CD4-positive, alpha-beta T cell treated with Interleukin-10 for 1 hour (primary cell): ENCODE data around the gene KMT2C.
"Not testable (repeated sequence)": the region's sequence is repeated elsewhere in the genome, so short reads cannot be mapped to it uniquely, and the experiment has no call there.

ENCODE experiments used
- DNase-seq: peaks from one replicate; pipeline ENCODE4 v3.0.0-alpha.2; 2020

The KMT2C gene

DNA sequence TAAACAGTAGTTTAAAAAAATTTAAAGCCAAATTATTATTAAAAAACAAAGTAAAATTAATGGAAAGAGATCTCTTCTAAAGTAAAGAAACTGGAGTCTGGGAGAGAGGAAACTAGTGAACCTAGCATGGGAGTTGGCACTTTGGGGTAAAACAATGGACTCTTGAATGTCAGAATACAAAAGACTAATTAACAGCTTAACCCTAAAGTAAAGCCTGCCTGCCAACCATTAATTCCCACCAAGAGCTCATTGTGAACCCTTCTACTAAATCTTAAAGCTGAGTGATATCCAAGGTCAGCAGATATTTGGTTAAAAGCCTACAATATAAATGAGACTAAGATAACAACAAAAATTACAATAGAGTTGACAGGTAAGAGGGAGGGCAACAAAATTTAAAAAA is 36.5 kb downstream of the KMT2C start:
- DNase-seq: no peak

DNA sequence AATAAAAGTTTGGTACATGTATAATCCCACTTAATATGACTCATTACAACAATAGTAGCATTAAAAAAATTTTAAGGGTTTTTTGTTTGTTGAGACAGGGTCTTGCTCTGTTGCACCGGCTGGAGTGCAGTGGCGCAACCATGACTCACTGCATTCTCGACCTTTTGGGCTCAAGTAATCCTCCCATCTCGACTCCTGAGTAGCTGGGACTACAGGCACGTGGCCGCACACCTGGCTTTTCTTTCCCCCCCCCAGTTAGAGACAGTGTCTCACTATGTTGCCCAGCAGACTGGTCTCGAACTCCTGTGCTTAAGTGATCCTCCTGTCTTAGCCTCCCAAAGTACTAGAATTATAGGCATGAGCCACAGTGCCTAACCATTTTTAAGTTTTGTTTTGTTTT is 40.7 kb downstream of the KMT2C start:
- DNase-seq: no peak

DNA sequence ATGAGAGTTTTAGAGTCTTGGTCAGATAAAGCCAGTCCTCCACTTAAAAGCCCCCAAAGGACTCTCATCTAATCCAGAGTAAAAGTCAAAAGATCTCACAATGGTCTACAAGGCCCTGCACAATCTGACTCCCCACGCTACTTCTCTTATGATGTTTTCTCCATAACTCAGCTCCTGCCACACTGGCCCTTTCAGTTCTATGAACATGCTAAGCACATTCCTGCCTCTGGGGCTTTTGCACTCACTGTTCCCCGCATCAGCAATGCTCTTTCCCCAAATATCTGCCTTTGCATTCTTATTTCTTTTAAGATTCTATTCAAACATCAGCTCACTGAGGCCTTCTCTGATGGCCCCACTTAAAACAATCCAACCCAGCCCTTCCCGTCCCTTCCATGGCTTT is 41.6 kb downstream of the KMT2C start:
- DNase-seq: not testable (repeated sequence)

DNA sequence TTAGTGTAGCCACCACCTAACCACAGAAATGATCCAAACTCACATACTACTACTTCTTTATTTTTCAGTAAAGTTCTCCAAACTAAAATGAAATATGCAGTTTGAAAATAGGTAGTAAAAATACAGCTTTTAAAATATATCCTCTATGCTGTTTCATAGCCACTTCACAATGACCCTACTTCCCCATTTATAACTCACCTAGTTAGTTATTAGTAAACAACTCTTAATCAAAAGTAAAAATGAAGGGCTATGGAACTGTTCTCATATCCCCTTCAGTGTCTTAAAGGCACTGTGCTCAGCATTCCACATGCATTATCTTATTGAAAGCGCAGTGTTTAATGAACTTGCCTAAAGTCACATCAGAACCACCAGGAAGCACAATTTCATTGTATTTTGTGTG is 43.5 kb downstream of the KMT2C start:
- DNase-seq: no peak

DNA sequence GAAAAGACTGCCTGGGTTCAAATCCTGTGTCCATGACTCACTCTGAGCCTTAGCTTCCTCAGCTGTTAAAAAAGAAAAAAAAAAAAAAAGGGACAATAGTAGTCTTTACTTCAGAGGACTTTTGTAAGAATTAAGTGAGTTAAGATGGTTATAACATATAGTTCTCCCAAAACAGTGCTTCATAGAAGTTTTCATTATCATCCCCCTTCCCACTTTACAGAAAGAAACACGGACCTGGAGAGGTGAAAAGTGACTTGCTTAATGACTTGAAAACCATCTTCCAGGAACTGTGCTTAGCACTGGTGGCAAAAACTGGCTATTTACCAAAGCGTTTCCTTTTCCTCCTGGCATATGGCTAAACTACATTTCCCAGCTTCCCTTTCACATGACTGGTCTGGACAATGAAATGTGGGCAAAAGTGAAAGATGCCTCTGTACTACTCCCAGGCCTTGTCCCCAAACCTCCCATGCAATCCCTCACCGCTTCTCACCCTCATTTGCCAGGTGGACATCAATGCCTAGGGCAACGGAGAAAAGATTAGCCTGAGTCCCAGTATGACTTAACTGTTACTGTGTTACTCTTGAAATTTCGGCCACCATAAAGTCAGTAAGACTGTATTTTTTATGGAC is 49.6 kb downstream of the KMT2C start:
- not testable (repeated sequence) for DNase-seq

DNA sequence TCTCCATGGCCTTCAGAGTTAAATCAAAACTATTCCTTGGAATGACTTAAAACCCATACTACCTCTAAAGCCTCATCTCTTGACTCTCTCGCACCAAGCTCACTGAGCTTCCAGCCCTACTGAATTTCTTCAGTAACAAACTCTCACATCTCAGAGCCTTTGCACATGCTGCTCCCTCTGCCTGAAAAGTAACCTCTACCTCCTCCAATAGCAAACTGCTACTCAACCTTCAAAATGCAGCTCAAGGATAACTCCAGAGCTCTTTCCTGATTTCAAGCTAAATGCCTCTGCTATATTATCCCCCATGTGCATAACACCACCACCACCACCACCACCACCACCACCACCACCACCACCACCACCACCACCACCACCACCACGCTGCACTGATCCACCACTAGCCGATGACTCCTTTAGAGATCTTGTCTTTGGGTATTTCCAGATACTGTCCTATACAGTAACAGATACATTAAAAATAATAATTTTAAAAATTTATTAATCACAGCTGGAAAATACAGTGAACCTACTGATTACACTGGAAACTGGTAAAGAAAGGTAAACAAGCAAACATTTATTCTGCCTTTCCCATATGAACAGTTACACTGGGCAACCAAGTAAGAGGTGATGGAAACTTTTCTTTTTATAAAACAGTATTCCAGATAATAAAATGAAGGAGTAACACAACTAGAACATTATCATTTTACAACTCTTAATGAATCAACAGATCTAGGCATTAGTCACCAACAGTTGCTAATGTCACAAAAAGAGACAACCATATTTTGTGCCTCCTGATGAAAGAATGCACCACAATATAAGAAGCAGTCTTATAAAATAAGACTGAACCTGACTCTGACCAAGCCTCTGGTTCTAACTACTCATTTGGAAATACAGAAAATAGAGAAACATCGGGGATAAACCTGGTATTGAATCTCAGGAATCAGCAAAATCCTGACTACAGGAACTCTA is 51.3 kb downstream of the KMT2C start:
- DNase-seq: peak; percentile 27

DNA sequence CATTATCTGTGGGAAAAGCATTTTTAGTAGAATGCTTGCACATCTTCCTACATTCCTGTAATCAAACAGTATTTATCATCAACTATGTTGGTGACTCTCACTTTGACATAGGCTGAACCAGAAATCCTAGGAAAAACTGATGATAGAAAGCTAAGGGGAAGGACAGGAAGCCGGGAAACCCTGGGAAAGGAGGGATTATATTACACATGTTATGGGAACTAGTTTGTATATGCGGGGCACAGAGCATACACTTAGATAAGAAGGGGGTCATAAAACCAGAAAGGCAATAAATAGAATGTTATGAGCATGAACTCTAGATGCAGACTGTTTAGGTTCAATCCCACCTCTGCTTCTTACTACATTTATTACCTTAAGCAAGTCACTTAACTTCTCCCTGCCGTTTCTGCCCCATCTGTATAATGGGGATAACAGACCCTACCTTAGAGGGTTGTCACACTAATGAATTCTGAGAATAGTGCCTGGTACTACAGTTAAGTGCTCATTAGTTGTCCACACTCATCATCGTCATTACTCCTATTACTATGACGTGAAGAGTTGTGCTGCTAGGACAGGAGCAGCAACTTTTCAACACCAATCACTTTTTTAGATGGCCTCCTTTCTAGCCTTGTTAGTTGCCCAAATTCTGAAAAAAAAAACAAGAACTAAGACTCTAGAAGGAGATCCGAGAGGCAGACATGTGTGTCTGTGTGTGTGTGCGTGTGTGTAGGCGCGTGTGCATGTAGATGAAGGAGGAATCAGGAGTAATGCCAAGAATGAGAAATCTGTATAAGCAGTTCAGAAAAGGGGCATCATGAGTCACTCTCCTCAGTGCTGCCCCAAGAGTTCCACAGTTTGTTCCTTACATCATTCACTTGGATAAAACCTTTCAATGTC is 52.2 kb downstream of the KMT2C start:
- no peak for DNase-seq

DNA sequence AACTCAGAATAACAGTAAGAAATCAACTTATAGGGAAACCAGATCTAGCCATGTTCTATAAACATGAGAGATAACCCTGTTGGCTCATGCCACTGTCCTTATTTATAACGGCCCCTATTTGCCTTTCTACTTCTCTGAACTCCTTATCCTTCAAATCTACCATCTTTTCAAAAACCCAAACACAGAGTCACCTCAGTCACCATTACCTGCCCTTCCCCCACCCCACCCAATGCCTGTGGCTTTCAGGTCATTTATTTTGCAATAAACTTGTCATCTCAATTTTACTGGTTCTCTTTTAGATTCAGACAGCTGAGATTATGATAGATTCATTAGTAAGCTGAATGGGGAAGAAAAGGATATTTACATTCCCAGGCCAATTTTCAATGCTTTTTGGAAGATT is 53.6 kb downstream of the KMT2C start:
- DNase-seq: no peak

DNA sequence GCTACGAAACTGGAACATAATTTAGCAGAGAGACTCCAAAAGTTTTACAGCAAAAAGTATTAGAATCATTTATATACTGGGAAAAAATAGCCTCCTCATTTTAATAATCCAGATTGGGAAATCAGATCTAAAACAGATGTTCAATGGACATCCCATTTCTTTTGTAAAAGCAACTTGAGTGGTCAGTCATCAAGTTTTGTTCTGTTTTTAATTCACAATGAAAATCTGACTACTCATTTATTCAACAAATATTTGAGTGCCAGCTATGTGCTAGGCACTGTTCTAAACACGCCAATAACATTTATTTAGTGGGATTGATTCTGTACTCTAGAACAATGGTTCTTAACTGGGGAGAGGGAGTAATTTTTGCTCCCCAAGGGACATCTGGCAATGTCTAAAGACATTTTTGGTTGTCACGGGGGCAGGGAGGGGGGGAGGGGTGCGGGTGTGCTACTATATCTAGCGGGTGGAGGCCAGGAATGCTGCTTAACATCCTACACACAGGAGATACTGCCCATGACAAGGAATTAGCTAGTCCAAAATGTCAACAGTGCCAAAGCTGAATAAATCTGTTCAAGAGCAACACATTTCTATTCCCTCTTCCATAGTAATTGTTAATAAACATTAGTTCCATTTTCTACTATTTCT is 54.7 kb downstream of the KMT2C start:
- not testable (repeated sequence) for DNase-seq

DNA sequence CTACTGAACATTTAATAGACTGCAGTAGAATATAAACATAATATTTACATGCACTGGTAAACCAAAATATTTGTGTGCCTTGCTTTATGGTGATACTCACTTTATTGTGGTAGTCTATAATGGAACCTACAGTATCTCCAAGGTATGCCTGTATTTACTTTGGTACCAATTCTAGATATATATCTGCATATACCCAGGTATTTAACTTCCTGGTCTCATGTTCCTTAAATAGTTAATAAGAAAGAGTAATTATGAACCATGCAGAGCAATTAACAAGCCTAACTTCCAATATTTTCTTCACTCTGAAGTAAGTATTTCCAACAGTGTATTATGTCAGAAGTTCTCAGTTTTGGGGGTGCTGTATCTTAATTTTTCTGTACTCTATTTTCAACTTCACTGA is 57.3 kb downstream of the KMT2C start:
- not testable (repeated sequence) for DNase-seq

DNA sequence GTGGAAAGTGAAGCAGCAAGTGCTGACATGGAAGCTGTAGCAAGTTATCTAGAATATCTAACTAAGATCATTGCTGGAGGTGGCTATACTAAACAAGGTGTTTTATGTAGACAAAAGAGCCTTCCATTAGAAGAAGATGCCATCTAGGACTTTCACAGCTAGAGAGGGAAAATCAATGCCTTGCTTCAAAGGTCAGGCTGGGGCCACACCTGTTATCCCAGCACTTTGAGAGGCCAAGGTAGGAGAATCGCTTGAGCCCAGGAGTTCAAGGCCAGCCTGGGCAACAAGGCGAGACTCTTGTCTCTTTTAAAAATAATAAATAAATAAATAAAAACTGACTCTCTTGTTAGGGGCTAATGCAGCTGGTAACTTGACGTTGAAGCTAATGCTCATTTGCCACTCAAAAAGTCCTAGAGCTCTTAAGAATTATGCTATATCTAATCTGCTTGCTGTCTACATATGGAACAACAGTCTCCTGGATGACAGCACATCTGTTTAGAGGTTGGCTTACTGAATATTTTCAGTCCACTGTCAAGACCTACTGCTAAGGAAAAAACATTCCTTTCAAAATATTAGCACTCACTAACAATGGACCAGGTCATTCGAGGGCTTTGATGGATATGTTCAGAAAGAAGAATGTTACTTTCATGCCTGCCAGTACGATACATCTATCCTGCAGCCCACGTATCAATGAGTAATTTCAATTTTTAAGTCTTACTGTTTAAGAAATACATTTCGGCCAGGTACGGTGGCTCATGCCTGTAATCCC is 58.9 kb downstream of the KMT2C start:
- not testable (repeated sequence) for DNase-seq

DNA sequence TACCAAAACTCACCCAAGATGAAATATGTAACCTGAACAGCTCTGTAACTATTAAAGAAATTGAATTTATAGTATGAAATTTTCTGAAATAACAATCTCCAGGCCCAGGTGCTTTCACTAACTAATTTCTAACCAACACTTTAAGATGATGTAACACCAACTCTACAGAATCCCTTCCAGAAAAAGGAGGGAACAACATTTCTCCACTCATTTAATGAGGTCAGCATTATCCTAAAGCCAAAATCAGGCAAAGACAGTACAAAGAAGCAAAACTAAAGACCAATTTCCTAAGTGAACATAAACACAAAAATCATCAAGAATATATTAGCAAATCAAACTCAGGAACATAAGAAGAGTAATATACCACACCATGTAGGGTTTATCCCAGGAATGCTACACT is 65.5 kb downstream of the KMT2C start:
- no peak for DNase-seq

DNA sequence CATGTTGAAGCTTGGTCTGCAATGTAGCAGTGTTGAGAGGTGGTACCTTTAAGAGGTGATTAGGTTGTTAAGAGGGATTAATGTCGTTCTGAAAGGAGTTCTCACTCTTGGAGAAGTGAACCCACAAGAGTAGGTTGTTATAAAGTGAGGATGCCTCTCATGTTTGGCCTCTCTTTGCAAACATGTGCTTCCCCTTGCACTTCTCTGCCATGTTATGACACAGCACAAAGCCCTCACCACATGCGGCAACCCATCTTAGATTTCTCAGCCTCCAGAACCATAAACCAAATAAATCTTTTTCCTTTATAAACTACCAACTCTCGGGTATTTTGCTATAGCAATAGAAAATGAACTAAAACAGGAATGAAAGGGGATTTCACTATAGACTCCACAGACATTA is 66.3 kb downstream of the KMT2C start:
- DNase-seq: no peak

DNA sequence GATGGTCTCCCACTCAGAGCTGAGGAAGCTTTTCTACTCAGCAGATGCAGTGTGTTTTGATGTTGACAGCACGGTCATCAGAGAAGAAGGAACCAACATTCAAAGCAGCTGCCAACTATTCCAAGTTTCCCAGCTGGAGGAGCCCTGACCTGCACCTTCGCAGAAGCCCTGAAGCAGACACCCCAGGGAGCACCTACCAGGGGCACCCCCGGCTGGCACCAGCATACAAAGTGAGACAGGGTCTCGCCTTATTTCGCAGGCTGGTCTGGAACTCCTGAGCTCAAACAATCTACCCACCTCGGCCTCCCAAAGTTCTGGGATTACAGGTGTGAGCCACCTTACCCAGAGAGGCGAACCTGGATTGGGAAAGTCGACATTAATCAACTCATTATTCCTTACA is 68.6 kb downstream of the KMT2C start:
- no peak for DNase-seq

DNA sequence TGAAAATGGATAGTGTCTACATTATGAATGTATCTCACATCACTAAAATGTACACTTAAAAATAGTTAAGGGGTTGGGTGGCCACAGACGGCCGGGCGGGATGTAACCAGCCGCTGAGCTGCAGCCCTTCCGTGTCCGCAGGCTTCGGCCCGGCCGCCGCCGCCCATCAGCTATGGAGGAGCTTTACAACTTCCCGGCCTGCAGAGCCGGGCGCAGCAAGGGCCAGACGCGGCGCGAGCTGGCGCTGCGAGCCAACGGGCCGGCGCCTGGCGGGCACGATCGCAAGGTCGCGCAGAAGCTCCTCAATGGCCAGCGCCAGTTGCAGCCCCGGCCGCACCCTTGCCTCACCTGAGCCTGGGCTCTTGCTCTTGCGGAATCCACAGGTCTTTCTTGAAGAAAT is 69.1 kb downstream of the KMT2C start:
- no peak for DNase-seq

DNA sequence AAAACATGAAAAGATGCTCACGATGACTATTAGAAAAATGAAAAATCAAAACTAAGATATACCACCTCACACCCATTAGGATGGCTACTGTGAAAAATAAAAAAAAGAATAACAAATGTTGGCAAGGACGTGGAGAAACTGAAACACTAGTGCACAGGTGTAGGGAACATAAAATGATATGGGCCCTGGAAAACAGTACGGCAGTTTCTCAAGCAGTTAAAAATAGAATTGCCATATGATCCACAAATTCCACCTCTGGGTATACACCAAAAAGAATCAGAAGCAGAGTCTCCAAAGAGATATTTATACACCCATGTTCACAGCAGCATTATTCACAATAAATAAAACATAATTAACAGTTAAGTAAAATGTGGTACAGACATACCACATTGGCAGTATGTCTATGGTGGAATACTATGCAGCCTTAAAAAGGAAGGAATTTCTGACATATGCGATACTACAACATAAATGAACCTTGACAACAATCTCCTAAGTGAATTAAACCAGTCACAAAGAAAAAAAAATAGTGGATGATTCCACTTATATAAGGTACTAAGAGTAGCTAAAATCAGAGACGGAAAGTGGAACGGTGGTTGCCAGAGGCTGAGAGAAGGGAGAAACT is 69.7 kb downstream of the KMT2C start:
- DNase-seq: no peak

DNA sequence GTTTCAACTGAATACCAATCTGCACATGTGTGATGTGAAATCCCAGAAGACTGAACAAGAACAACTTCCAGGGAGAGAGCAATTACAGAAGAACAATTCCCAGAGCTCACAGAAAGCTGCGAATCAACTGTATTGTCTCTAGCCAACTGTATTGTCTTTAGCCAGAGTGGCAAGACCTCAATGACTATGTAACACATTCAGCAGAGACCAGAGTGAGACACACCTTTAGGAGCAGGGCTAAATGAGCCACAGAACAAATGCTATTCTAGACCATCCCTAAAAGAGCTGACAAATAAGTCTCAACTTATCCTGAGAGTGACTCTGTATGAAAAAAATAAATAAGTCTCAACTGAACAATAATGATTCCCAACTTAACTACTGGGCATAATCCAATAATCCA is 72.0 kb downstream of the KMT2C start:
- no peak for DNase-seq

DNA sequence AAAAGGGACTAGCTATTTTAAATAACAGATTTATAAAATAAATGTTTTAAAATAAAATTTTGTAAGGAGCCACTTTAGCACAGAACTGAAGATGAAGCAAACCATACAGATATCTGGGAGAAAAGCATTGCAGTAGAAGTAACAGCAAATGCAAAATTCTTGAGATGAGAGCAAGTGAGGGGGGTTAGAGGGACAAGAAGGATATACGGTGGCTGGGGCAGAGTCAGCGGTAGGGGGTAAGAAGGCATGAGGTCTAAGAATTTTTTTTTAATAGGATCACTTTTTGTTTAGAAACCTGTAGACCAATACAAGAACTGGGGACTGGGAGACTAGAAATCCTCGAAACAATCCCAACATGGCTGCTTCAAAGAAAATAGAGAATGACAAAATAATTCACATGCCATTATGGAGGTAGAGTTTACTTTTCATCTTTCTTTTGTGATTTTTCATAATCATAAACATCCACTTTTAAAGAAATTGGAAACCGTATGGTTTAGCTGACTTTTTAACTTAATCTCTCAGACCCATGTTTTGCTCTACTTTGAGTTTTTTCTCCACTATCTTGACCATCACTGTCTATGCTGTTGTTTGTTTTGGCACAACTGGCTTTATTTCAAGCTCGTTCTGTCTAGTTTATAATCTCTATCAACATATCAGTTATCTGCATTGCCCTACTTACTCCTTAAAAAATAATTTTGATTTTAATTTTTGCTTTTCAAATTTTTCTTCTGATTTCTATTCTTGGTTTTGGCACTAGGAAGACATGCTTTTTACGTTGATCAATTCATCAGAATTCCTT is 73.5 kb downstream of the KMT2C start:
- no peak for DNase-seq

DNA sequence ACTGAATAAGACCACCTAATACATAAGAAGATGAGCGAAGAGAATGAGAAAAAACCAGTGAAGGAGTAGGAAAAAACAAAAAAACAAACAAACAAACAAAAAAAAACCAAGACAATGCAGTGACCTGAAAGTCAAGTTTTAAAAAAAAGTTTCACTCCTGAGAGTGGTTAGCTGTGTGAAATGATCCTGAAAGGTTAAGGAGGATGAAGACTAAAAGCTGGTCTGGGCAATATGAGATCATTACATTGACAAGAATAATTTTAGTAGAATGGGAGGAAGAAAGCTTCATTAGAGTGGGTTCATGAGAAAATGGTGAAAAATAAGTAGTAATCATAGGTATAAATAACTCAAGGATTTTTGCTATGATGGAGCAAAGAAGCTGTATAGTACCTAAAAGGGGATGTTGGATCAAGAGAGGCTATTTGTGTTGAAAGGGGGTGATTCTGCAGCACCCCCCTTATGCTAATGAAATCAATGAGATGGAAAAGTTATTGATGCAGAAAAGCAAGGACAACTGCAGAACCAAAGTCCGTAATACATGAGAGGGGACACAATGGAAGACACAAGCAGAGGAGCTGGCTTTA is 80.2 kb downstream of the KMT2C start:
- no peak for DNase-seq

DNA sequence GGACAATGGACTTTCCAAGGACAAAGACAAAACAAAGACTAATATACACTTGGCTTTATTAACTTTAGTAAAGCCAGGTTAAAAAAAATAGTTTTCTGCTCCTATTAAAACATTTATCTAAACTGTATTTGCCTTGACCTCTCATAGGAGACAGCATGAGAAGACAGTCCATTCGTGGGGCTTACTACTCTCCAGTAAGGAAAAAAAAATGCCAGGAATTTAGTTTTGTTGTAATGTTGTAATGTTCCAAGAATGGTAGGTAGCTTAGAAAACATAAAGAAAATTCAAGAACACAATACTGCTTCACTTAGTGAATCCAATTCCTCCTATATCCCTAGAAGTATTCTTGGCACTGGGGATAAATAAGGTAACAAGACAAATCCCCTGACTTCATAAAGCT is 81.7 kb downstream of the KMT2C start:
- no peak for DNase-seq
